Kasumi-1 (cell line): ENCODE data around the gene SLC12A6.
A peak's percentile ranks its signal among the peaks of the same experiment; 100 is the strongest.

Experiments used
- DNase-seq, 2 experiments: peaks; one replicate each; lab custom pipeline; 2025; lab: John Stamatoyannopoulos, UW

Gene SLC12A6

DNA sequence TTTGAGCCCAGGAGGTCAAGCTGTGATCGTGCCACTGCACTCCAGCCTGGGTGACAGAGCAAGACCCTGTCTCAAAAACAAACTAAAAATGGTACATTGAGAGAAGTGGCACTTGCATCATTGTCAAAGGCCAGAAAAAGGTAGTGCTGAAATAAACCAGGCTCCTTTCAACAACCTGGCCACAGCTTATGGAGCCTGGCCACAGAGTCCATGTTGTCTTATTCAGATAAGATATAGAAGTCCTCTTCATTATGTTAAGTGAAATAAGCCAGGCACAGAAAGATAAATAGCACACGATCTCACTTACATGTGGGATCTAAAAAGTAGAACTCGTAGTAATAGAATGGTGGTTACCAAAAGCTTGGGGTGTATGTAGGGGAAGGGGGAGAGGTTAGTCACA, 78.0 kb downstream of the SLC12A6 start:
- no peak for DNase-seq

DNA sequence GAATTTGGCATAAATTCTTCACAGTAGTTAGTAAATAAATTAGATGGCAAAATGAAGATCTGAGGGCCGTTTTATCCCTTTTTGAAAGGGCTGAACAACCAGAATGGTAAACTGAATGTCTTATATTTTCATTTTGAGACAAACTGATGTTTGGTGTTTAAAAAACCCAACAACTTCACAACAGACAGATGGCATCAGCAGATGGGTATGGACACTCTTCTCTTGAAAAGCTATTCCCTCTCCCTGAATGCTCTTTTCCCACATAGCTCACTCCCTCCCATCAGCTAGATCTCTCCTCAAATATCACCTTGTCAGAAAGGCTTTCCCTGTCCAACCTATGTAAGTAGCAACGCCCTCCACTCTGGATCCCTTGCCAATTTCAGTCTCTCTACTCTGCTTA, 79.4 kb downstream of the SLC12A6 start:
- DNase-seq, result no peak

GRCh38 chr15:34252545-34252944, 85.0 kb downstream of the SLC12A6 start:
- DNase-seq, result no peak

DNA sequence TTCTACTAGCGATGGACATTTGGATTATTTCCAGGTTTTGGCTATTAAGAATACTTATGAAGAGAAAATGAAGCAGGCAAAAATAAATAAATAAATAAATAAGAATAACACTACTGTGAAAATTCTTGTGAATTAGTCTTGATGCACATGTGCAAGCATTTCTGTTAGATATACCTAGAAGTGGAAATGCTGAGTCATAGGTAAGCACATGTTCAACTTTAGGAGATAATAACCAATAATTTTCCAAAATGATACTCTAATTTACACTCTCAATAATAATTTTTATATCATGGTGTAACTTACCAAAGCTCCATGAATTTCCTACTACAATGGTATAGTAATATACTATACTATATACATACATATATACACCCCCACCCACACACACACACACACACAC, 89.4 kb downstream of the SLC12A6 start:
- no peak for DNase-seq

- DNase-seq, result no peak
Measured at GRCh38 chr15:34246276-34246976, 91.2 kb downstream of the SLC12A6 start.

- no peak for DNase-seq
Measured at GRCh38 chr15:34243226-34243625, 94.4 kb downstream of the SLC12A6 start.

- no peak for DNase-seq
Measured at GRCh38 chr15:34242331-34242710, 95.3 kb downstream of the SLC12A6 start.

DNA sequence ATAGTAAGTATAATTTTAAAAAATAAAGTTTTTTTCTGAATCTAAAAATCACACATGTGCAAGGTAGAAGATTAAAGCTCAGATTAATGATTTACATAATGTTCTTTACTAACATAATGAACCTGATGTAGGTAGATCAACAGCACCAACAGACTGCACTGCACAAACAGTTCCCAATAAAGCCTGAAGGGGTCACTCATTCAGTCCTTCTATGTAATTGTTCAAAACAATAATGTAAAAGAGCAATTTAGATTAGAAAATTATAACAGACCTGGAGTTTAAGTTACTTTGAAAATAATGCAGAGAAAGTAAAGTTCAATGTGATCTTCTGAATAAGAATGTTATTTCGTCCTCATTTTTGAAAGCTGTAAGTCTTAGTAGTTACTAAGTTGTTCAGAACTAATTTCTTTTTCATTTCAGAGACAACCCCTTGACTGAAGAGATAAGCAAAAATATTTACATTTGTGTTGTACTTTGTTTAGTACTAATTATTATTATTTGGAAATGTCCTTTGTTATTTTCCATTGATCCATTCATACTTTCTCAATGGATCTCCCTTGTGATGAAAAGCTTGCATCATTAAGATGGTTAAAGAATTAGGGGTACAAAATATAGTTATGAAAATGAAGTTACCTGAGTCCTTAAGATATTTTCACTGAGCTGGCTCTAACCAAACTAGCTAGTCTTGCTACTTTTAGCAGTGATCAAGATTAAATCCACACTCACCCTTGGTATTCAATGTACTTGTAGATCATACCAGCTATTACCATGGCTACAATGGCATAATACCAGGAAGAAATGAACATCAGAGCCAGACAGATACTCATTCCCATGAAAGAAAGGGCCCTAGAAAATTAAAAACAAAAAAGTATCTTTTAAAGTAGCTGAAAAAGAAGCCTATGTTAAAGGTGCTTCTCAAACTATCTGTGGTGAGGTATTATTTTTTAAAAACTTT, 95.9 kb downstream of the SLC12A6 start:
- DNase-seq, result peak; percentile 27 to 30

- no peak for DNase-seq
Measured at GRCh38 chr15:34240537-34240936, 97.0 kb downstream of the SLC12A6 start.

- DNase-seq, result no peak
Measured at GRCh38 chr15:34239151-34239808, 98.3 kb downstream of the SLC12A6 start.

GRCh38 chr15:34233614-34234013, 104.0 kb downstream of the SLC12A6 start:
- DNase-seq, result no peak

- peak in 1 of 2 experiments; percentile 5 for DNase-seq
Measured at GRCh38 chr15:34223904-34224596, 113.5 kb downstream of the SLC12A6 start.

DNA sequence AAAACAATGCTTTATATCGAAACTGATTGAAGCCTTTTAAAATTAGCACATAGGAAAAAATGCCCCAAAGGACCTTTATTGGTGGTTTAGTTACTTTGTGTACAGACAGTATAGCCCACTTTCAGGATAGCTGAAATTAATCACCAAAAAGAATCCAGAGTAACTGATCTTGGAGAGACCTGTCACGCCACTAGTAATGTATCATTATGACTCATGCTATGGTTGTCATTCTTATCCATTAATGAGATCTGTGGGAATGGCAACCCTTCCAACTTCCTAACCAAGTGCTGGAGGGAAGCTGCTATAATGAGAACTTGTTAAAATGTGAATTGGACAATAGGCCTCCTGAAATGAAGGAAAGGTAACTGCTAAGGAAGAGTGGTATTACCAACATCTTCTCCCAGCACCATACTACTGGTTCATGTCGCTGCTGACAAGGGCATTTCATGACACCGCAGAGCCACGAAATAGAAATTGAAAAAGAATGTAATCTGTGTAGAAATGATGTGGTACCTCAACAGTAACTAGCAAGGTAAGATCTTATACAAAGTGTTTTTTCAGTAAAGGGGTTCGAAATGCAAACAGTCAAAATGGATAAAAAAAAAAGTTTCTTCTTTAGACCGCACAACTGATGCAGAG, 119.9 kb downstream of the SLC12A6 start:
- DNase-seq, result no peak

- no peak for DNase-seq
Measured at GRCh38 chr15:34216527-34217270, 120.9 kb downstream of the SLC12A6 start.

DNA sequence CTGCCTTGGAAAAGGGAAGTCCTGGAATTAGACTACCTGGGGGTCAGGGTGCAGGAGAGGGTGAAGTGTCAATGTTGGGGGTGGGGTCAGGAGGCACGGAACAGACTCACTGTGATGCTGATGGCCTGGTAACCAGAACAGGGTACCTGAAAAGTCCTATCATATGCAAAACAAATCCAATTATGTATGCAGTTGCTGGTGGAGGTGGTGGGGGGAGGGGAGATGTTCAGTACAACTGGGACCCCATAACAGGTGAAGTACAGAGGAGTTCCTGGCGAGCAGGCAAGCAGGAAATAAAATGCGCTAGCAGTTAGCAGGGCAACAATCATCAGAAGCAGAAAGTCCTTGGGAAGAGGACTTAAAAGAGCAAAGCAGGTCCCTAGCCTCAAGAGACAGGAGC, 123.4 kb downstream of the SLC12A6 start:
- DNase-seq, result no peak

DNA sequence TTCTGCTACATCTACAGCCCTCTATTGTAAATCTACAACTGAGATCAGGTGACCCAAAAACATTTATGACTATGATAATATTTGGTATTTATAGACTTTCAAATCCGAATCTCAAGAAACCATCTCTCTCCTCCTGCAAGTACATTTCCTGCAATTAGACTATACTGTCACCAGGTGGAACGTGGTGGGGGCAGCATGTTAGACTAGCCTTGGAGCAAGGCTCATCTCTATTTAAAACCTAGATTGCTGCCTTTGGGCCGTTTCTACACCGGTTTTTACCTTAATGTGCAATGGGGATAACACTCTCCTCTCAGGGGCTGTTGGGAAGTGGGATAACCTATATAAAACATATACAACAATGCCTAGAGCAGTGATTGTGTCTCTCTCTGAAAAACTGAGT, 123.9 kb downstream of the SLC12A6 start:
- no peak for DNase-seq

GRCh38 chr15:34209421-34210282, 127.9 kb downstream of the SLC12A6 start, which contains the start of gene KATNBL1:
Gene KATNBL1, minus strand, starts transcription at chr15:34210096. Its CDS starts 46,420 bp downstream, at chr15:34163676.
- peak; percentile 46 to 67 for DNase-seq

DNA sequence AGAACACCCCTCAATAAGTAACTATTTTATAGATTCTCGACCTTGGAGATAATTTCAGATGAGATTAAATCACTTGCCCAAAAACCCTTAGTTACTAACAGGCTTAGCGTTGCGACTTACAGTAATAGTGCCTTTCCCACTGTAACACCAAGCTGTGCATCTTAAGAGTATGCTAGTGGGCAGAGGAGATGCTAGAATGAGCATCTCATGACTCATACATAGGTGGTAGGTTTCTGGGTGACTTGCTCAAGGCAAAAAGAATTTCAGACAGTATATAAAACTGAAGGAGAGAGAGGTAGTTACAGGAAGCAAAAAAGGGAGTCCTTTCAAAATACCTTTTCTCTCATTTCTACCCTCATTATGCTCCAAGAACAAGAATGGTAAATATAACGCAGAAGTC, 131.6 kb downstream of the SLC12A6 start:
- no peak for DNase-seq

DNA sequence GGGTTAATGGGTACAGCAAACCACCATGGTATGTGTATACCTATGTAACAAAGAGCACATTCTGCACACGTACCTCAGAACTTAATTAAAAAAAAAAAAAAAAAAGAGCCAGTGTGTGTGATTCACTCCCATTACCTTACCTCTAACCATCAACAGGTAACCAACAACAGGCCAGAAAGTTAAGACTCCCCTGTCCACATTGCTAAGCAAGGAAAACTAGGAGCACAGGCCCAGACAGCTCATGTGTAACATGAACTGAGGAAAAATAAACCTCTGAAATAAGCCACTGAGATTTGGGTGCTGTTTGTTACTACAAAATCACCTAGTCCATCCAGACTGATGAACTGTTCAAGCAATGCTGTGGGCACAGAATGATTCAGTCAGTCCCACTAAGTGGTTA, 133.6 kb downstream of the SLC12A6 start:
- no peak for DNase-seq

- no peak for DNase-seq
Measured at GRCh38 chr15:34203305-34203704, 134.3 kb downstream of the SLC12A6 start.
